ENCODE measurements around the gene CCDC195.
"Not testable (repeated sequence)": the region's sequence is repeated elsewhere in the genome, so short reads cannot be mapped to it uniquely, and the experiment has no call there.

The CCDC195 gene

GRCh38 chr2:224689539-224689938 is 26.6 kb downstream of the CCDC195 start:
- DNase-seq = no peak

- DNase-seq = no peak
Measured at GRCh38 chr2:224688997-224689396, 27.2 kb downstream of the CCDC195 start.

GRCh38 chr2:224687156-224687555 is 29.0 kb downstream of the CCDC195 start:
- peak; percentile 1 for DNase-seq

- DNase-seq = no peak
Measured at GRCh38 chr2:224685121-224685520, 31.0 kb downstream of the CCDC195 start.

GRCh38 chr2:224682134-224682533 is 34.0 kb downstream of the CCDC195 start:
- DNase-seq = peak; percentile 79

GRCh38 chr2:224671731-224672130 is 44.4 kb downstream of the CCDC195 start:
- peak; percentile 17 for DNase-seq

GRCh38 chr2:224670203-224670602 is 46.0 kb downstream of the CCDC195 start:
- no peak for DNase-seq

GRCh38 chr2:224669449-224669848 is 46.7 kb downstream of the CCDC195 start:
- no peak for DNase-seq

GRCh38 chr2:224668123-224668909 is 47.8 kb downstream of the CCDC195 start:
- no peak for DNase-seq

GRCh38 chr2:224666951-224667553 is 49.1 kb downstream of the CCDC195 start:
- no peak for DNase-seq

GRCh38 chr2:224663322-224663721 is 52.8 kb downstream of the CCDC195 start:
- DNase-seq = not testable (repeated sequence)

GRCh38 chr2:224661708-224662107 is 54.5 kb downstream of the CCDC195 start:
- DNase-seq = not testable (repeated sequence)

GRCh38 chr2:224659714-224660113 is 56.5 kb downstream of the CCDC195 start:
- DNase-seq = no peak

- DNase-seq = no peak
Measured at GRCh38 chr2:224658780-224659405, 57.3 kb downstream of the CCDC195 start.

- no peak for DNase-seq
Measured at GRCh38 chr2:224657349-224657748, 58.8 kb downstream of the CCDC195 start.

- no peak for DNase-seq
Measured at GRCh38 chr2:224655006-224655537, 61.1 kb downstream of the CCDC195 start.

Data from NCI-H2171 treated with DMSO at 0.1 percent for 48 hours (cell line).